ENCODE measurements around the gene ZBTB6. TPM values are rescaled to one million over a fixed set of nuclear protein-coding genes. Genes with fewer than 3 reads are reported as not detected.

ZBTB6 gene
- total RNA-seq, 2 donors from 2014 or later = 6.5 to 10.3 TPM

DNA sequence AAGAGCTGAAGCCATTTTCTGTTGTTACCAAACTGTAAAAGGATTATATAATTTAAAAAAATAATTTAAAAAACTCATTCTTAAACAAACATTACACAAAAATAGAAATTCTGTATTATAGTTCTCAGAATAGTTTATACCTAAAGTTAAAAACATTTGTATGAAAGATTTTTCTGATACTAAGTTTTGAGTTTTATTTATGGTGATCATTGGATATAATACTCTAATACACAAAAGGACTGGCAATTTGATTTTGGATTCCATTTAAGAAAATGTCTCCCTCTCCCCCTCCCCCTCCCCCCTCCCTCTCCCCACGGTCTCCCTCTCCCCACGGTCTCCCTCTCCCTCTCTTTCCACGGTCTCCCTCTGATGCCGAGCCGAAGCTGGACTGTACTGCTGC lies 47.0 kb downstream of the ZBTB6 start:
- 88% methylated on average over 4 of the region's 5 CpGs for WGBS
- DNase-seq (ENCODE audit: low spot score) = no peak
- Histone ChIP-seq H3K4me1 (replicated peaks) (no peaks in the 10 kb centered on the region), H3K27ac (no peak overlapping the region), H3K27me3 (replicated peaks; ENCODE audit: insufficient read depth) (no peaks in the 10 kb centered on the region), H3K4me3 (no peak overlapping the region), H3K9me3 (no peaks in the 10 kb centered on the region), H3K36me3 (no peaks in the 10 kb centered on the region)
- intact Hi-C loops (cut with DNase I) = no loop called here
- TF ChIP-seq POLR2AphosphoS5 (IDR thresholded peaks at IDR 0.05) (no peak), POLR2A (IDR thresholded peaks at IDR 0.05) (no peak)
- TF ChIP-seq, protein P1, sequence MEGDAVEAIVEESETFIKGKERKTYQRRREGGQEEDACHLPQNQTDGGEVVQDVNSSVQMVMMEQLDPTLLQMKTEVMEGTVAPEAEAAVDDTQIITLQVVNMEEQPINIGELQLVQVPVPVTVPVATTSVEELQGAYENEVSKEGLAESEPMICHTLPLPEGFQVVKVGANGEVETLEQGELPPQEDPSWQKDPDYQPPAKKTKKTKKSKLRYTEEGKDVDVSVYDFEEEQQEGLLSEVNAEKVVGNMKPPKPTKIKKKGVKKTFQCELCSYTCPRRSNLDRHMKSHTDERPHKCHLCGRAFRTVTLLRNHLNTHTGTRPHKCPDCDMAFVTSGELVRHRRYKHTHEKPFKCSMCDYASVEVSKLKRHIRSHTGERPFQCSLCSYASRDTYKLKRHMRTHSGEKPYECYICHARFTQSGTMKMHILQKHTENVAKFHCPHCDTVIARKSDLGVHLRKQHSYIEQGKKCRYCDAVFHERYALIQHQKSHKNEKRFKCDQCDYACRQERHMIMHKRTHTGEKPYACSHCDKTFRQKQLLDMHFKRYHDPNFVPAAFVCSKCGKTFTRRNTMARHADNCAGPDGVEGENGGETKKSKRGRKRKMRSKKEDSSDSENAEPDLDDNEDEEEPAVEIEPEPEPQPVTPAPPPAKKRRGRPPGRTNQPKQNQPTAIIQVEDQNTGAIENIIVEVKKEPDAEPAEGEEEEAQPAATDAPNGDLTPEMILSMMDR (IDR thresholded peaks at IDR 0.05) = no peak

DNA sequence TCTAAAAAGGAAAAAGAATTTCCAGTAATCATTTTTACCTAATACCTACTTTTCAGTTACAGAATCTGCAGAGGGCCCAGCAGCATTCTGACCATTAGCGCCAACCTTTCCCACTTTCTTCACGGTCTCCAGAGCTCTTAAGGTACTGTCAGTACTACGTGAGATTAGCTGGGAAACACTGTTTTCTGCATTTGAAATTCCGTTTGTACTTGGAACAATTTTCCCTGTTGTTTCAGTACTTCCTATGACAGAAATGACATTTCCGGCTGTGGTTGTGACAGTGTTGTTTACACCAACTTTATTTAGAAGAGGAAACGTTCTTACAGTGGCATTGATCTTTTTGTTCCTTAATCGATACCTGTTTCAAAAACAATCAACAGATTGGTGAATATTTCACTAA lies 47.8 kb downstream of the ZBTB6 start:
- TF ChIP-seq, protein P1 (IDR thresholded peaks at IDR 0.05) = no peak
- TF ChIP-seq POLR2AphosphoS5 (IDR thresholded peaks at IDR 0.05) = no peak
- TF ChIP-seq POLR2A (IDR thresholded peaks at IDR 0.05) = no peak
- H3K27ac ChIP-seq = no peak overlapping the region
- H3K27me3 ChIP-seq (replicated peaks; ENCODE audit: insufficient read depth) = no peaks in the 10 kb centered on the region
- 85% methylated on average over 7 of the region's 7 CpGs for WGBS
- no peak for DNase-seq (ENCODE audit: low spot score)
- intact Hi-C loops (cut with DNase I) = no loop called here
- no peaks in the 10 kb centered on the region for H3K4me1 ChIP-seq (replicated peaks)
- no peaks in the 10 kb centered on the region for H3K9me3 ChIP-seq
- H3K4me3 ChIP-seq = no peak overlapping the region
- H3K36me3 ChIP-seq = no peaks in the 10 kb centered on the region

DNA sequence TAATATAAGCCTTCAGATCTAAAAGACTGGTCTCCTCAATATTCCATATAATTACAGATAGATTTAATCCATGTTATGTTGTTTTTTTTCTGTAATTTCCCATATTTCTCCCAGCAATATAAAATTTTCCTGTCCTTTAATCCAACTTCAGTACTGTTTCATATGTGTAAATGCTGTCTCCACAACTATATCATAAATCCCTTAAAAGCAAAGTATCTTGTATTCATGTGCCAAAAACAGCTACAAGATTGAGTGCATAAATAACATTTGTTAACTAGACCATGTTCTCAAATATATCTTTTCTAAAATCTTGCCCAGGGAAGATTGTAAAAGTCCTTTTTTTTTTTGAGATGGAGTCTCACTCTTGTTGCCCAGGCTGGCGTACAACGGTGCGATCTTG lies 49.7 kb downstream of the ZBTB6 start:
- Histone ChIP-seq H3K27ac (no peak overlapping the region), H3K9me3 (no peaks in the 10 kb centered on the region), H3K4me1 (replicated peaks) (no peaks in the 10 kb centered on the region), H3K4me3 (no peak overlapping the region), H3K36me3 (no peaks in the 10 kb centered on the region), H3K27me3 (replicated peaks; ENCODE audit: insufficient read depth) (no peaks in the 10 kb centered on the region)
- DNase-seq (ENCODE audit: low spot score) = no peak
- WGBS = 77% methylated on average over 3 of the region's 3 CpGs
- intact Hi-C loops (cut with DNase I) = no loop called here
- TF ChIP-seq POLR2A (IDR thresholded peaks at IDR 0.05) = no peak
- no peak for TF ChIP-seq POLR2AphosphoS5 (IDR thresholded peaks at IDR 0.05)
- TF ChIP-seq, protein P1 (IDR thresholded peaks at IDR 0.05) = no peak

DNA sequence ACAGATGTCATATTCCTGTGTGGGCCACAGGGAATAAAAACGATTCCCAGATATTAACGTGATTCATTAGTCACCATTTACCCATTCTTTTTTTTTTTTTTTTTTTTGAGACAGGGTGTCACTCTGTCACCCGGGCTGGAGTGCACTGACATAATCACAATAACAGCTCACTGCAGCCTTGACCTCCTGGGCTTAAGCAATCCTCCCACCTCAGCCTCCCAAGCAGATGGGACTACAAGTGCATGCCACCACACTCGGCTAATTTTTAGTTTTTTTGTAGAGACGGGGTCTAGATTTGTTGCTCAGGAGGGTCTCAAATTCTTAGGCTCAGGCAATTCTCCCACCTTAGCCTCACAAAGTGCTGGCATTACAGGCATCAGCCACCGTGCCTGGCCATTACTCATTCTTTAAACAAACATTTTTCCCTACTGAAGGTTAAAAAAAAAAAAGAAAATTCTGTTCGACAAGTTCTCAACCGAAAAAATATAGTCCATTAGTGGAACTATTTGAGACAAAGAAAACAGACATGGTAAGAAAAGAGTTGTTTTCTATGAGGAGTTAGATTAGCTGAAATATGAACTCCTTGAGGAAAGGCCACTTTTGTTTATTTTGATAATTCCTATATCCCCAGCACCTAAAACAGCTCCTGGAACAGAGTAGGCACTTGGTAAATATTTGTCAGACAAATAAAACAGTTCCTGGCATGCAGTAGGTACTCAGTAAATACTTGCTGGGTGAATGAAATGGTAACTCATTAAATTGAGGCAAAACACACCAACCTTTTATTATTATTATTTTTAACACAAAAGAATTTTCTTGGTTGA lies 52.6 kb downstream of the ZBTB6 start:
- TF ChIP-seq, protein P1 (IDR thresholded peaks at IDR 0.05) = no peak
- TF ChIP-seq POLR2AphosphoS5 (IDR thresholded peaks at IDR 0.05) (no peak), POLR2A (IDR thresholded peaks at IDR 0.05) (no peak)

More for the DNA sequence above, 52.6 kb downstream of the ZBTB6 start:
- no peak for DNase-seq (ENCODE audit: low spot score)
- Histone ChIP-seq H3K27me3 (replicated peaks; ENCODE audit: insufficient read depth) (no peaks in the 10 kb centered on the region), H3K4me1 (replicated peaks) (no peaks in the 10 kb centered on the region), H3K27ac (no peak overlapping the region), H3K9me3 (no peaks in the 10 kb centered on the region), H3K4me3 (no peak overlapping the region), H3K36me3 (peaks cover 0 to 6% of the 10 kb centered on the region in 2 donors)
- intact Hi-C loops (cut with DNase I) = no loop called here
- WGBS = 75% methylated on average over 8 of the region's 8 CpGs

Small RNAs within 50 kb of the gene (small RNA-seq; reads per million reads assigned to genes)
- 0 reads per million in 2 donors for gene RNY1P15
- 1,509 to 1,774 reads per million in 2 donors for gene SNORD90

Other genes with a start within 250 kb of the ZBTB6 start
- not detected for gene OR1L3, start 238.2 kb downstream of the ZBTB6 start, total RNA-seq
- gene OR1L4, start 189.3 kb downstream of the ZBTB6 start, total RNA-seq = under 1 TPM in 1 of 2 donors, not detected in 1; 0.68 TPM
- not detected for gene OR1L6, start 171.0 kb downstream of the ZBTB6 start, total RNA-seq
- not detected for gene OR5C1, start 124.4 kb downstream of the ZBTB6 start, total RNA-seq
- not detected for gene OR1K1, start 113.2 kb downstream of the ZBTB6 start, total RNA-seq
- 10 to 100 TPM; 13.9 to 21.9 TPM for gene PDCL, start 84.7 kb downstream of the ZBTB6 start, total RNA-seq
- gene RC3H2, start 8.0 kb downstream of the ZBTB6 start, total RNA-seq = 10 to 100 TPM; 25.8 to 47.9 TPM
- 10 to 100 TPM in 1 of 2 donors, 1 to 10 TPM in 1; 5.6 to 10.5 TPM for gene ZBTB26, start 18.2 kb upstream of the ZBTB6 start, total RNA-seq
- gene RABGAP1, start 27.7 kb upstream of the ZBTB6 start, total RNA-seq = 100 to 1,000 TPM in 1 of 2 donors, 10 to 100 TPM in 1; 59.8 to 104 TPM
- under 1 TPM in 1 of 2 donors, not detected in 1; 0.97 TPM for gene GPR21, start 120.3 kb upstream of the ZBTB6 start, total RNA-seq

Measured in prostate gland (tissue), 2 donors.